Amniotic stem cell (primary cell): ENCODE results near the gene USP6.
"Not testable (repeated sequence)": the region's sequence is repeated elsewhere in the genome, so short reads cannot be mapped to it uniquely, and the experiment has no call there.

Experiments used
- DNase-seq: peaks from one replicate; lab custom pipeline; 2025; lab: John Stamatoyannopoulos, UW

USP6 gene

DNA sequence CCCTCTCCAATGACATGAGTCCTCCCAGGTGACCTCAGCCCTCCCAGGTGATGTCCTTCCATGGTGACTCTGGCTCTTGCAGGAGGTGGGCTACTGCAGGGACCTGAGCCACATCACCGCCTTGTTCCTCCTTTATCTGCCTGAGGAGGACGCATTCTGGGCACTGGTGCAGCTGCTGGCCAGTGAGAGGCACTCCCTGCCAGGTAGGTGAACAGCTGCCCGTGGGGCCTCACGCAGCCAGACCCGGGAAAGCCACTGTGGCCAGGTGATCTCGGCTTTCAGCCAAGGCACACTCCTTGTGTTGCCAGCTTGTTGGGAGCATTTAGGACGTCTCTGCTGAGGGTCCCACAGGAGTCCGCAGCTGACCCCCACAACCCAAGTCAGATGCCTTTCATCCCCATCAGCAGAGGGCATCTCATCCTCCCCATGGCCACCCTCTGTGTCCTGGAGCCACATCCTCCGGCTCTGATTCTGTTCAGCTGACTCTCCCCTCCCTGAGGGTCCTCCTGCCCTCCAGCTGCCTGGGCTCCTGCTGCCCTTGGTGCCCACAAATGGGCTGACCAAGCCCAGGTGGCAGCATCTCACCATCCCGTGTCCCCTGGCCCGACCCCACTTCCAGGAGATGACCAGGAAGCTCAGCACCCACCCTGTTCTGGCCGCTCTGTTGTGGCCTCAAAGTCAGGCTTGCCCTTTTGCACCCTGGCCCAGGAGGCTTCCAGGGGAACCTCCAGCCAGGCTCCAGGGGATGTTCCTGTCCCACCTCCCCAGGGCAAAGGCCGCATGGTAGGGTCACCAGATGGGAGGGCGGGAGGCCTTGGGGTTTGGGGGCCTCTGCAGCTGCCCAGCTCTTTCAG, 20.1 kb downstream of the USP6 start:
- DNase-seq = no peak

- DNase-seq = not testable (repeated sequence)
These were observed 21.0 kb downstream of the USP6 start for GRCh38 chr17:5136580-5137412.

DNA sequence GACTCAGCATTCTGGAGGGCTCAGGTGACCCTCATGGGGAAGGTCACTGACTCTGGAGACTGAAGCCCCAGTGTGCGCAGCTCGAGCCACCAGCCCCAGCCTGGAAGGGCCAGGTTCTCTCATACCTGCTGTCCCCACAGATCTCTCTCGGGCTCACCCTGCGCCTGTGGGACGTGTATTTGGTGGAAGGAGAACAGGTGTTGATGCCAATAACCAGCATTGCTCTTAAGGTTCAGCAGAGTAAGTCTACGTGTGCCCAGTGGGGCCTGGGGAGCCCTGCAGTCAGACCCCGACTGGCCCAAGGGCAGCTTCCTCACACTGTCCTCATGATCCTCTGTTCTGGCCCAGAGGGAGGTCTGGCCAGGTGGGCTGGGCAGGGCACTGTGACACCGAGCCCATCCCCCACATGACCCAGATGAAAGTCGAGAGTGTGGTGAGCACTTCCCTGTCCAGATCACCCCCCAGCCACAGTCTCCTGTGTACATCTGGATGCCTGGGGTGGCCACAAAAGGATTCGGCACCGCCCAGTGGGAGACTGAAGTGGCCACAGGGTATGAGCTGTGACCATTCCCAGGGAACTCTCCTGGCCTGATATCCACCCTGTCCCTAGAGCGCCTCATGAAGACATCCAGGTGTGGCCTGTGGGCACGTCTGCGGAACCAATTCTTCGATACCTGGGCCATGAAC, 21.8 kb downstream of the USP6 start:
- not testable (repeated sequence) for DNase-seq

DNA sequence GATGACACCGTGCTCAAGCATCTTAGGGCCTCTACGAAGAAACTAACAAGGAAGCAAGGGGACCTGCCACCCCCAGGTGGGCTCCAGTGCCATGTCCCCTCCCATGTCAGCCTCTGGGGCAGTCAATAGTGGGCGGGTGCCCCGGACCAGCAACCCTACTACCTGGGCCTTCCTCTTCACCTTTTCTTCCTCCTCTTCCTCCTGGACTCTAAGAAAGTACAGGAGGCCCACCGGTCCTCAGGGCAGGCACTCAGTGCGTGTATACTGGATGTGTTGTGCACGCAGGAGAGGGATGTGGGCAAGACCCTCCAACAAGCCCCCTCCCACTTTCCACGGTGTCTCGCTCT, 22.3 kb downstream of the USP6 start:
- not testable (repeated sequence) for DNase-seq

- no peak for DNase-seq
These were observed 23.0 kb downstream of the USP6 start for GRCh38 chr17:5138616-5139457.

DNA sequence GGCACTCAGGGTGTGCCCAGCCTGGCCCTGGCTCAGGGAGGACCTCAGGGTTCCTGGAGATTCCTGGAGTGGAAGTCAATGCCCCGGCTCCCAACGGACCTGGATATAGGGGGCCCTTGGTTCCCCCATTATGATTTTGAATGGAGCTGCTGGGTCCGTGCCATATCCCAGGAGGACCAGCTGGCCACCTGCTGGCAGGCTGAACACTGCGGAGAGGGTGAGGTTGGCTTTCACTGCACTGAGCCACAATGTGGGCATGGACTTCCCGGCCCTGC, 23.6 kb downstream of the USP6 start:
- no peak for DNase-seq

DNA sequence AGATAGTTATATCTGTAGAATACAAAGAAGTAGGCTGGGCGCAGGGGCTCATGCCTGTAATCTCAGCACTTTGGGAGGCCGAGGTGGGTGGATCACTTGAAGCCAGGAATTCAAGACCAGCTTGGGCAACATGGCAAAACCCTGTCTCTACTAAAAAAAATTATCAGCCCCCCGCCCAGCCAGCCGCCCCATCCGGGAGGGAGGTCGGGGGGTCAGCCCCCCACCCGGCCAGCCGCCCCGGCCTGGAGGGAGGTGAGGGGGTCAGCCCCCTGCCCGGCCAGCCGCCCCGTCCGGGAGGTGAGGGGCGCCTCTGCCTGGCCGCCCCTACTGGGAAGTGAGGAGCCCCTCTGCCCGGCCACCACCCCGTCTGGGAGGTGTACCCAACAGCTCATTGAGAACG, 27.0 kb downstream of the USP6 start:
- DNase-seq = not testable (repeated sequence)

DNA sequence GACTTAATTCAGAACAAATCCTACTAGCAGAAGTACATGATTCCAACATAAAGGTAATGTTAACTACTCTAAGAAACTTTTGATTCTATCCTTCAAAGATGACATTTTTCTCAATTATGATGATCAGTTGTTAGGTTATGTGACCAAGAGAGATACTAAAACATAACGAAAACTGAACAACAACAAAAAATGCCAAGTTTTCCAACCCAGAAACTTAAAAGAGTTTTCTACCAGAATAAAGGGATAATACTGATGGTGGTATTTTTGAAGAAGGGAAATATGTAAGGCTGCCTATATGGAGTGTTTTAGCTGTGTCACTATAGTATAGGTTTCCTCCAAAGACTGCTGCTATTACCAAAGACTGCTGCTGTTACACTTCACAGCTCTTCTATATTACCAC, 30.3 kb downstream of the USP6 start:
- DNase-seq = not testable (repeated sequence)

GRCh38 chr17:5160702-5161101, 44.9 kb downstream of the USP6 start:
- DNase-seq = not testable (repeated sequence)

- DNase-seq = not testable (repeated sequence)
These were observed 46.0 kb downstream of the USP6 start for GRCh38 chr17:5161793-5162192.

GRCh38 chr17:5164436-5164835, 48.6 kb downstream of the USP6 start:
- DNase-seq = no peak

DNA sequence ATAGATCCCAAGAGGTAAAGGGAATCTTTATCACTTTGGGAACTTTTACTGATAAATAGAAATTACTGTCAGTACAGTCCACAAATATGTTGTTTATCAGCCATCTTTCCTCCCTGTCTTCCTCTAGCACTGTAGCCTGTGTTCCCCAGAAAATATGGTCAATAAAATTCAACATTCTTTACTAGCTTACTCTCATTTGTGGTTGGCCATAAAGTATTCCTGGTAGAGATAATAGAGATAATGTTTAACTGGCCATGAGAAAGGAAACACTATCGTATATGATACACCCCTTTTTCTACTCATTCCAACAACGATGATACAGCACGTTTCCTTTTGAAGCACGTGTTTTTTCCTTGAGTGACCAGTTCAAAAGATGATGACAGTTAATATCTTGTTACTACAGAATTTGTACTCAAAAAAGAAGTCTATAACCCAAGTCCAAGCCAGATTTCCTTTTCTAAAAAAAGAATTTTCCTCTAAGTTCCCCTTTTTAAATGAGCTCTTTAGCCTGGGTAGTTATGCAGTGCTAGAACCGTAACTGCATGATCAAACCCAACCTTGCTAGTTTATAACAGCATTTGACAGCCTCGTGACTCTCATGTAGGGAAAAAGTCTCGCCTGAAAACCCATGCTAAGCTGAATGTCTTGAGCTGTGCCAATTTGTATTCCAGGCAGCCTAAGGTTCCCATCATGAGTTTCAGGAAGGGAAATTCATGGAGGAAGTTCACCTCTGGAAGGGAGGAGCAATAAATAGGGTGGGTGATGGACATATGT, 50.1 kb downstream of the USP6 start:
- not testable (repeated sequence) for DNase-seq

GRCh38 chr17:5175027-5175426, 59.2 kb downstream of the USP6 start:
- not testable (repeated sequence) for DNase-seq

GRCh38 chr17:5179003-5179402, 63.2 kb downstream of the USP6 start:
- DNase-seq = no peak

GRCh38 chr17:5181509-5182305, 65.9 kb downstream of the USP6 start:
- no peak for DNase-seq

- DNase-seq = no peak
These were observed 67.0 kb downstream of the USP6 start for GRCh38 chr17:5182597-5183409.

- no peak for DNase-seq
These were observed 67.6 kb downstream of the USP6 start for GRCh38 chr17:5183410-5183793.

DNA sequence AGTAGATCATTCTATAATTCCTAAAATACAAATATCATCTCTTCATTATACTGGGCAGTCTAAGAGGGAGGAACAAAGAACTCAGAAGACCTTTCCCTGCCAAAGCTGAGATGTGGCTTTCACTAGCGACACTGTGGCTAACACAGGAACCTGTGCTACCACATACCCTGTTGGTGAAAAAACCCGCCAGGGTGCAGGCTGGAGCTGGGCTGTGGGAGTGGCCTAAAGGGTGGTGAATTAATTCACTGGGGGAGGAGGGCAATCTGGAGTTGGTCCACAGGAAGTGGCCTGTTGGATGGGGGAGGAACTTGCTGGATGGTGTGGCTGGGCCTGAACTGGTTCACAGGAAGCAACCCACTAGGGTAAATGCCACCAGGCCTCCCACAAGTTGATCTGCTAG, 68.5 kb downstream of the USP6 start:
- no peak for DNase-seq
